Ascending aorta (tissue), 2 donors: ENCODE measurements around the gene PRKD1. TPM values are rescaled to one million over a fixed set of nuclear protein-coding genes. Genes with fewer than 3 reads are reported as not detected.
A peak's percentile ranks its signal among the peaks of the same experiment; 100 is the strongest.

Experiments
- DNase-seq, 2 donors: peaks; one replicate each; pipeline ENCODE4 v3.0.0-alpha.2; 2019; ENCODE audit warnings: low spot score in 2 of 2
- H3K27ac ChIP-seq, 2 donors: fragments of 200-600 bp; sonication (generic); one replicate each; pipeline ENCODE4 v1.5.1; 2016 to 2017; ENCODE audit warnings: mild to moderate bottlenecking in 1 of 2
- H3K27me3 ChIP-seq: fragments of 200-600 bp; sonication (generic); one replicate; pipeline ENCODE4 v1.5.1; 2017
- H3K36me3 ChIP-seq, 2 donors: fragments of 200-600 bp; sonication (generic); one replicate each; pipeline ENCODE4 v1.5.1; 2016
- H3K4me1 ChIP-seq, 2 donors: fragments of 200-600 bp; sonication (generic); one replicate each; pipeline ENCODE4 v1.5.1; 2016 to 2017; ENCODE audit warnings: mild to moderate bottlenecking in 1 of 2
- H3K4me3 ChIP-seq, 2 donors: fragments of 200-600 bp; sonication (generic); one replicate each; pipeline ENCODE4 v1.5.1; 2016 to 2017; ENCODE audit warnings: mild to moderate bottlenecking in 1 of 2
- H3K9me3 ChIP-seq, 2 donors: fragments of 200-600 bp; sonication (generic); one replicate each; pipeline ENCODE4 v1.5.1; 2016
- intact Hi-C: fragments of 100-400 bp; cut with DNase I; formaldehyde crosslinking; loops from one replicate; pipeline ENCODE4 v1.15.1; 2023
- total RNA-seq: library from RNA; depleted of rRNA; stranded (reverse); fragments of >200 nt; gene quantifications from one replicate; pipeline ENCODE4 v1.1.0, GENCODE V29; 2016
- TF ChIP-seq, protein P1 (sequence below), 3 experiments: fragments of 200-600 bp in 2 of 3; fragments of 450-650 bp in 1 of 3; sonication (generic) in 2 of 3; IDR thresholded peaks; one replicate each; pipeline ENCODE4 v1.5.1; 2016 to 2019; ENCODE audit warnings: antibody characterized with exemption in 3 of 3, mild to moderate bottlenecking in 1 of 3, moderate library complexity in 1 of 3

PRKD1 gene
- total RNA-seq, 1 donor from 2014 or later = 34.6 TPM

DNA sequence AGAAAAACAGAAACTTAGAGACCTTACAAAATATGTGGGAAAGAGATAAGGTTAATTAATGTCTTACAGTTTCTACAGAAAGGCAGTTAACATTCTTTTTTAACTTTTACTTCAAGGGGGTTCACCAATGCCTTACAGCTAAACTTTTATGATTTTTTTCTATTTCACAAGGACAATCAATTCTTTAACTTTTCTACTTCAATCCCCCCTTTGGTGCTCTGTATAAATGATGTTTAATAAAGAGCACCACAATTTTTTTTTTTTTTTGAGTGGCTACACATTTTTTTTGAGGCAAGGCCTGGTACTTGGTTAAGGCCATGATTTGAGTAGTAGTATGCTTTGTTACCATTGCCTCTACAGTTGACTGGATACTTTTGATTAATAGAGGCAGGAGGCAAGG lies 279.6 kb downstream of the PRKD1 start:
- intact Hi-C loops = no loop called here
- H3K4me3 ChIP-seq = no peak overlapping the region

DNA sequence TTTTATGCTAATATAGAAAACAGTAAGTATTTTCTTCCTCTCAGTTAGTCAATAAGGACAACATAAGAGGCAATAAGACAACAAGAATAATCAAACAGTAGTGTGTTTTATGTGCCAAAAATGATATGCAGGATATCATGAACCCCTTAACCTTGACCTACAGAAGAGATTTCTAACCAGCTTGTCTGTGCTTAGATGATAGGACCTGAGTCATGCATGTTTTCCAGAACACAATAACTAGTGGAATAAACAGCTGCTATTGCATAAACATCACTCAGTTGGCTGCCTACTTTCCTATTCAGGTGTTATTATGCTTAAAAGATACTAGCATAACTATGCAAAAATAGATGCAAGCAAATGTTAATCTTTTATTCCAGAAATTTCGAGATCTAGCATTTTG lies 282.5 kb downstream of the PRKD1 start:
- Histone ChIP-seq H3K9me3 (peaks cover 11 to 18% of the 10 kb centered on the region in 2 donors), H3K4me1 (no peaks in the 10 kb centered on the region), H3K36me3 (peaks cover 0 to 4% of the 10 kb centered on the region in 2 donors), H3K27me3 (no peaks in the 10 kb centered on the region), H3K27ac (no peak overlapping the region), H3K4me3 (no peak overlapping the region)
- intact Hi-C loops = no loop called here
- TF ChIP-seq, protein P1, sequence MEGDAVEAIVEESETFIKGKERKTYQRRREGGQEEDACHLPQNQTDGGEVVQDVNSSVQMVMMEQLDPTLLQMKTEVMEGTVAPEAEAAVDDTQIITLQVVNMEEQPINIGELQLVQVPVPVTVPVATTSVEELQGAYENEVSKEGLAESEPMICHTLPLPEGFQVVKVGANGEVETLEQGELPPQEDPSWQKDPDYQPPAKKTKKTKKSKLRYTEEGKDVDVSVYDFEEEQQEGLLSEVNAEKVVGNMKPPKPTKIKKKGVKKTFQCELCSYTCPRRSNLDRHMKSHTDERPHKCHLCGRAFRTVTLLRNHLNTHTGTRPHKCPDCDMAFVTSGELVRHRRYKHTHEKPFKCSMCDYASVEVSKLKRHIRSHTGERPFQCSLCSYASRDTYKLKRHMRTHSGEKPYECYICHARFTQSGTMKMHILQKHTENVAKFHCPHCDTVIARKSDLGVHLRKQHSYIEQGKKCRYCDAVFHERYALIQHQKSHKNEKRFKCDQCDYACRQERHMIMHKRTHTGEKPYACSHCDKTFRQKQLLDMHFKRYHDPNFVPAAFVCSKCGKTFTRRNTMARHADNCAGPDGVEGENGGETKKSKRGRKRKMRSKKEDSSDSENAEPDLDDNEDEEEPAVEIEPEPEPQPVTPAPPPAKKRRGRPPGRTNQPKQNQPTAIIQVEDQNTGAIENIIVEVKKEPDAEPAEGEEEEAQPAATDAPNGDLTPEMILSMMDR (IDR thresholded peaks at IDR 0.05) = no peak
- DNase-seq = no peak

More for the DNA sequence above, 279.6 kb downstream of the PRKD1 start:
- Histone ChIP-seq H3K27ac (no peak overlapping the region), H3K4me1 (no peaks in the 10 kb centered on the region), H3K27me3 (no peaks in the 10 kb centered on the region), H3K36me3 (peaks cover 0 to 4% of the 10 kb centered on the region in 2 donors), H3K9me3 (peaks cover 11 to 18% of the 10 kb centered on the region in 2 donors)
- DNase-seq = no peak
- TF ChIP-seq, protein P1 (IDR thresholded peaks at IDR 0.05) = no peak

DNA sequence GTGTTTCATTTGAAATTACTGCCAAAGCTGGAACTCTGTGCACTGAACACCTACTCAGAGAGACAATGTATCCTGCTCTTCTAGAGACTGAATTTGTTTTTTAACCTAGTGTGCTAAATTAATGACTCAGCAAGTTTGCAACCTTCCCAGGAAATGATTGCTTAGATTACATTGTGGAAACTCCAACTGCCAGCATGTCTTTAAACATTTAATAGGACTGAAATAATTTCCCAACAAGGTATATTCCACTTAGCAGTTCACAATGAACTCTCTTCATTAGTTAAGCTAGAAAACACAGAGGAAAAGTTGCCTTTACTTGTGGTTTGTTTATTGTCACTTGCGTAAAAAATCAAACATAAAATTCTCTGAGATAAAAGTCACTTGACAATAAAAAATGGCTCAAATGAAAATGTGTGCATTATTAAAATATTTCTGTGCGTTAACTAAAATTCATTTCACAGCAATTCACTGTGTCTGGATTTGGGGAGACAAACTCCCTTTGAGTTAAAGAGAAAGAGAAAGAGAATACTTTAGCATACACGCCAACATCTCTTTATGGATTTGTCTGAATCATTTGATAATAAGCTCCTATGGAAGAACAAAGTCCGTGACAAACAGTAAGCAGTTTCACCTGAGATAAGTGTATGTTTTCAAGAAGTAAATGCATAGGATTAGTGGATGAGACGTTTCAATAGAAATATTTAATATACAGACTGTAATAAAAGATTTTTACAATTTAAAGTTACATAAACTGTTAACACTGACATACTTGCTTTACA lies 284.0 kb downstream of the PRKD1 start:
- H3K4me1 ChIP-seq = no peaks in the 10 kb centered on the region
- TF ChIP-seq, protein P1 (IDR thresholded peaks at IDR 0.05) = no peak

DNA sequence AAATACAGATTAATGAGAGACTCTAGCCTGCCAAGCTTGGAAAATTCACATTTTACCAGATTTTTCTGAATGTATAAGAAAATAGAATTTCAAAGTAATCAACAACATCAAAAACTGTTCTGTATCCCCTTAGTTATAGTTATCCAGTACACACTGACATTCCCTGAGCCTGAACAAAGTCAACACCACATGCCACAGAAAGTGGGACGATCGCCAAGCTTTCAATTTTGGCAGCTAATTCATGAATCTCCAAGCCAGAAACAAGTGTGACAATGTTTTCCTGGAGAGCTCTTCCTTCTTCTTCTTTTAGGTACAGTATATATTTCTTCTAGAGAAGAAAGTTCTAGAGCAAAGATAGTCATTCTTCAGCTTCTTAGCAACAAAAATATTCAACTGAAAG lies 290.2 kb downstream of the PRKD1 start:
- TF ChIP-seq, protein P1 (IDR thresholded peaks at IDR 0.05) = no peak
- Histone ChIP-seq H3K27me3 (no peaks in the 10 kb centered on the region), H3K27ac (no peak overlapping the region), H3K36me3 (no peaks in the 10 kb centered on the region), H3K4me3 (no peak overlapping the region), H3K4me1 (no peaks in the 10 kb centered on the region), H3K9me3 (no peaks in the 10 kb centered on the region)
- intact Hi-C loops = no loop called here
- peak in 1 of 2 donors; percentile 74 for DNase-seq

More for the DNA sequence above, 284.0 kb downstream of the PRKD1 start:
- intact Hi-C loops = no loop called here
- no peak overlapping the region for H3K27ac ChIP-seq
- H3K36me3 ChIP-seq = no peaks in the 10 kb centered on the region
- no peak for DNase-seq
- H3K9me3 ChIP-seq = peaks cover 11 to 18% of the 10 kb centered on the region in 2 donors
- H3K4me3 ChIP-seq = no peak overlapping the region
- no peaks in the 10 kb centered on the region for H3K27me3 ChIP-seq

DNA sequence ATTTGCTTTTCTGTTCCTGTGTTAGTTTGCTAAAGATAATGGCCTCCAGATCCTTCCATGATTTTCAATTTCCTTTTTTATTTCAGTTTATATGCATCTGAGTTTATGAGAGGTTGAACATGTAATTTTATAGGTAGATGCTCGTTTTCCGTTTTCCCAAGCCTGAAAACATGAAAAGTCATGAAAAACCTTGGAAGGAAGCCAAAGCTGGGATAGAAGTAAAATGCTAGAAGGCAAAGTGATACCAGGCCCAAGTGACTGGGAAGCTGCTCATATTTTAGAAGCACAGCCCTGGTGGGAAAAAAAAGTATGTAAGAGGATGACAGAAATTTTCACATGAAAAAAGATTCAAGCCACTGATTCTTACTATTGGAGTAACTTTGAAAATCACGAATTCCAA lies 290.8 kb downstream of the PRKD1 start:
- H3K27ac ChIP-seq = no peak overlapping the region
- TF ChIP-seq, protein P1 (IDR thresholded peaks at IDR 0.05) = no peak
- H3K9me3 ChIP-seq = no peaks in the 10 kb centered on the region
- intact Hi-C loops = no loop called here
- H3K27me3 ChIP-seq = no peaks in the 10 kb centered on the region
- no peak overlapping the region for H3K4me3 ChIP-seq
- H3K36me3 ChIP-seq = no peaks in the 10 kb centered on the region
- no peak for DNase-seq
- H3K4me1 ChIP-seq = no peaks in the 10 kb centered on the region
